GM18519 (cell line): ENCODE measurements around the gene PTK6.

Experiments used
- ATAC-seq: cut with Tn5 transposase; IDR thresholded peaks from one replicate; pipeline ENCODE4 v1.9.1; 2021; ENCODE audit warnings: mild to moderate bottlenecking, moderate library complexity; ENCODE audit not compliant: unreplicated experiment, low FRiP score

Gene PTK6

GRCh38 chr20:63570281-63571086 lies 33.3 kb upstream of the PTK6 start:
- ATAC-seq, result no peak

GRCh38 chr20:63568986-63569949 lies 32.1 kb upstream of the PTK6 start:
- ATAC-seq, result no peak

GRCh38 chr20:63568170-63568981 lies 31.2 kb upstream of the PTK6 start:
- no peak for ATAC-seq

GRCh38 chr20:63567386-63568169 lies 30.4 kb upstream of the PTK6 start:
- no peak for ATAC-seq

- ATAC-seq, result no peak
Measured at GRCh38 chr20:63567136-63567385, 29.9 kb upstream of the PTK6 start.

GRCh38 chr20:63566395-63567135 lies 29.4 kb upstream of the PTK6 start:
- no peak for ATAC-seq

- no peak for ATAC-seq
Measured at GRCh38 chr20:63565699-63566335, 28.6 kb upstream of the PTK6 start.

- no peak for ATAC-seq
Measured at GRCh38 chr20:63565021-63565698, 28.0 kb upstream of the PTK6 start.

GRCh38 chr20:63564036-63564810 lies 27.0 kb upstream of the PTK6 start:
- ATAC-seq, result no peak

GRCh38 chr20:63563225-63563935 lies 26.2 kb upstream of the PTK6 start:
- no peak for ATAC-seq

GRCh38 chr20:63562461-63563224 lies 25.5 kb upstream of the PTK6 start:
- ATAC-seq, result no peak

- no peak for ATAC-seq
Measured at GRCh38 chr20:63561624-63562396, 24.6 kb upstream of the PTK6 start.

- no peak for ATAC-seq
Measured at GRCh38 chr20:63560856-63561609, 23.9 kb upstream of the PTK6 start.

- no peak for ATAC-seq
Measured at GRCh38 chr20:63560333-63560805, 23.2 kb upstream of the PTK6 start.
